ENCODE measurements around the gene DUXA.

DUXA gene

DNA sequence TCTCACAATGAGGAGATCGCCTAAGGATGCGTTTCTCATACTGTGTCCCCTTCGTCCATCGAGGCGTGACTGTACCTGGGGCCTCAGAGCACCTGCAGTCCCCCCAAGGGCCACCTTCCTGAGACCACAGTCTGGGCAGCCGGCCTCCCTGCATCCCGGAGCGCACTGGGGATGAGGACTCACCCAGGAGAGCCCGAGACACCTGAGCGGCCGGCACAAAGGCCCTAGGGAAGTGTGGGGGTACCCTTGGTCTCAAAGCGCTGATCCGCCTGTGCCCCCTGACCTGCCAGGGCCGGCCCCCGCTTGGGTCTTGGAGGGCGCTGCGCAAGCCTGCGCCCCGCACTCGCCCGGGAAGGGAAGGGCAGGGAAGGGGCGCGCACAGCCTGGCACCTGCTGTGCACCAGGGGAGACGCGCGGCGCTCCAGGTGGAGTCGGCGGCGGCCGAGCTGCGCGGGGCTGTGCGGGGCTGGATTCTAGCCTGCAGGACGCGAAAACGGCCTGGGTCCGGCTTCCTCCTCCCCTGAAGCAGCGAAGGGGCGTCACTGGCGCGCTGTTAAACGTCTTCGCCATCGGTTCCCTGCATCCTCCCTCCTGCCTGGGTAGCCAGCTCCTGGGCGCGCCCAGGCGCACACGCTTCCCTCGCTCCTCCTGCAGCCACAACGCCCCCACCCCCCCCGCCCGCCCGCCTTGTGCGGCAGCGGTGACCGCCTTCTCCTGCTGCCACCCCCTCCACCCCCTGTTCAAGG lies 61.1 kb downstream of the DUXA start:
- DNase-seq, result no peak

All from hematopoietic multipotent progenitor cell treated with erythropoietin and hydrocortisone succinate and interleukin-3 and kit ligand, for 8 days (in vitro differentiated cells).